Left ventricle myocardium inferior (tissue), 1 donor: ENCODE measurements around the gene C1orf21. TPM values are rescaled to one million over a fixed set of nuclear protein-coding genes. Genes with fewer than 3 reads are reported as not detected.
A peak's percentile ranks its signal among the peaks of the same experiment; 100 is the strongest.
"Not testable (repeated sequence)": the region's sequence is repeated elsewhere in the genome, so short reads cannot be mapped to it uniquely, and the experiment has no call there.

Source experiments
- DNase-seq: peaks from one replicate; pipeline ENCODE4 v3.0.0-alpha.2; 2020
- H3K27ac ChIP-seq: fragments of 200-600 bp; replicated peaks from 2 replicates; pipeline ENCODE4 v1.8.0; 2021
- H3K27me3 ChIP-seq: fragments of 200-600 bp; 2 replicates; pipeline ENCODE4 v1.8.0; 2021; ENCODE audit warnings: low read depth
- H3K36me3 ChIP-seq: fragments of 200-600 bp; 2 replicates; pipeline ENCODE4 v1.8.0; 2021
- H3K4me1 ChIP-seq: fragments of 200-600 bp; 2 replicates; pipeline ENCODE4 v1.8.0; 2021
- H3K4me3 ChIP-seq: fragments of 200-600 bp; 2 replicates; pipeline ENCODE4 v1.8.0; 2021; ENCODE audit warnings: mild to moderate bottlenecking, moderate library complexity
- H3K9me3 ChIP-seq: fragments of 200-600 bp; replicated peaks from 2 replicates; pipeline ENCODE4 v1.8.0; 2021
- intact Hi-C: fragments of 100-400 bp; cut with micrococcal nuclease; formaldehyde crosslinking; loops from one replicate; pipeline ENCODE4 v1.11.0; 2022
- long read RNA-seq: library from polyadenylated mRNA; unstranded; transcript quantifications from one replicate; pipeline ENCODE4 v2.0.0, GENCODE V29; 2021
- total RNA-seq: library from RNA; stranded (reverse); fragmentation: NEBNext Ultra II Directional; extraction: Animal tissue kit (Norgen Biotek cat#: 25700); gene quantifications from one replicate; pipeline ENCODE4 v1.2.1, GENCODE V29; 2021
- TF ChIP-seq, protein P1 (sequence below): fragments of 200-600 bp; IDR thresholded peaks from 2 replicates; pipeline ENCODE4 v1.8.0; 2021; ENCODE audit warnings: antibody characterized with exemption, mild to moderate bottlenecking, borderline replicate concordance
- donor health status: DM: no; HTN: yes; CAD: no; lungs with severe emphysema.

The C1orf21 gene
- total RNA-seq = 79.9 TPM
- long read RNA-seq, full-length matches to known transcripts = 69 of 78 reads
- long read RNA-seq, partial matches to known transcripts = 3 of 78 reads
- long read RNA-seq, other reads (novel, unspliced or antisense) = 6 of 78 reads

- TF ChIP-seq, protein P1, sequence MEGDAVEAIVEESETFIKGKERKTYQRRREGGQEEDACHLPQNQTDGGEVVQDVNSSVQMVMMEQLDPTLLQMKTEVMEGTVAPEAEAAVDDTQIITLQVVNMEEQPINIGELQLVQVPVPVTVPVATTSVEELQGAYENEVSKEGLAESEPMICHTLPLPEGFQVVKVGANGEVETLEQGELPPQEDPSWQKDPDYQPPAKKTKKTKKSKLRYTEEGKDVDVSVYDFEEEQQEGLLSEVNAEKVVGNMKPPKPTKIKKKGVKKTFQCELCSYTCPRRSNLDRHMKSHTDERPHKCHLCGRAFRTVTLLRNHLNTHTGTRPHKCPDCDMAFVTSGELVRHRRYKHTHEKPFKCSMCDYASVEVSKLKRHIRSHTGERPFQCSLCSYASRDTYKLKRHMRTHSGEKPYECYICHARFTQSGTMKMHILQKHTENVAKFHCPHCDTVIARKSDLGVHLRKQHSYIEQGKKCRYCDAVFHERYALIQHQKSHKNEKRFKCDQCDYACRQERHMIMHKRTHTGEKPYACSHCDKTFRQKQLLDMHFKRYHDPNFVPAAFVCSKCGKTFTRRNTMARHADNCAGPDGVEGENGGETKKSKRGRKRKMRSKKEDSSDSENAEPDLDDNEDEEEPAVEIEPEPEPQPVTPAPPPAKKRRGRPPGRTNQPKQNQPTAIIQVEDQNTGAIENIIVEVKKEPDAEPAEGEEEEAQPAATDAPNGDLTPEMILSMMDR = no peak
- H3K4me3 ChIP-seq = peak within 1 kb of the TSS; percentile 95
- DNase-seq = peak; percentile 94
- peaks cover 54% of the 10 kb centered on the region for H3K4me1 ChIP-seq
- intact Hi-C loops = loop anchor here (5.0 kb wide), 1 partner anchor 176 kb away; no protein-coding TSS in a partner anchor
- no peaks in the 10 kb centered on the region for H3K36me3 ChIP-seq
- H3K27me3 ChIP-seq = no peaks in the 10 kb centered on the region
- H3K27ac ChIP-seq = peak within 1 kb of the TSS; percentile 94
- no peaks in the 10 kb centered on the region for H3K9me3 ChIP-seq
Measured at GRCh38 chr1:184386312-184387068, at the start of gene C1orf21. TSS of gene C1orf21 (plus strand) at chr1:184387029. CDS start at chr1:184477510, 90,481 bp downstream.

GRCh38 chr1:184337865-184338264, 49.0 kb upstream of the C1orf21 start:
- H3K9me3 ChIP-seq, H3K27ac ChIP-seq, DNase-seq, H3K27me3 ChIP-seq, H3K4me1 ChIP-seq, H3K4me3 ChIP-seq, H3K36me3 ChIP-seq, intact Hi-C loops: not testable (repeated sequence)

- H3K9me3 ChIP-seq = peaks cover 14% of the 10 kb centered on the region
- intact Hi-C loops = no loop called here
- H3K4me1 ChIP-seq = no peaks in the 10 kb centered on the region
- H3K27ac ChIP-seq = no peak overlapping the region
- no peaks in the 10 kb centered on the region for H3K36me3 ChIP-seq
- no peak overlapping the region for H3K4me3 ChIP-seq
- H3K27me3 ChIP-seq = no peaks in the 10 kb centered on the region
- TF ChIP-seq, protein P1 = peak; percentile 35
- no peak for DNase-seq
Measured at GRCh38 chr1:184340984-184341383, 45.8 kb upstream of the C1orf21 start.

GRCh38 chr1:184350573-184350972, 36.3 kb upstream of the C1orf21 start:
- no peaks in the 10 kb centered on the region for H3K4me1 ChIP-seq
- intact Hi-C loops = no loop called here
- H3K27me3 ChIP-seq = no peaks in the 10 kb centered on the region
- H3K27ac ChIP-seq = no peak overlapping the region
- DNase-seq = no peak
- H3K9me3 ChIP-seq = no peaks in the 10 kb centered on the region
- no peak overlapping the region for H3K4me3 ChIP-seq
- no peaks in the 10 kb centered on the region for H3K36me3 ChIP-seq
- TF ChIP-seq, protein P1 = no peak

- no peaks in the 10 kb centered on the region for H3K4me1 ChIP-seq
- DNase-seq = no peak
- intact Hi-C loops = no loop called here
- no peak overlapping the region for H3K4me3 ChIP-seq
- TF ChIP-seq, protein P1 = no peak
- no peaks in the 10 kb centered on the region for H3K36me3 ChIP-seq
- no peak overlapping the region for H3K27ac ChIP-seq
- H3K9me3 ChIP-seq = no peaks in the 10 kb centered on the region
- no peaks in the 10 kb centered on the region for H3K27me3 ChIP-seq
Measured at GRCh38 chr1:184351416-184351975, 35.3 kb upstream of the C1orf21 start.

GRCh38 chr1:184352776-184353175, 34.1 kb upstream of the C1orf21 start:
- TF ChIP-seq, protein P1 = no peak
- H3K36me3 ChIP-seq = no peaks in the 10 kb centered on the region
- intact Hi-C loops = no loop called here
- no peak for DNase-seq
- no peaks in the 10 kb centered on the region for H3K9me3 ChIP-seq
- H3K27ac ChIP-seq = no peak overlapping the region
- H3K27me3 ChIP-seq = no peaks in the 10 kb centered on the region
- H3K4me1 ChIP-seq = no peaks in the 10 kb centered on the region
- no peak overlapping the region for H3K4me3 ChIP-seq
